Measurements from ENCODE around the gene HIRA. TPM values are rescaled to one million over a fixed set of nuclear protein-coding genes. Genes with fewer than 3 reads are reported as not detected.
"Not testable (repeated sequence)": the region's sequence is repeated elsewhere in the genome, so short reads cannot be mapped to it uniquely, and the experiment has no call there.

Gene HIRA
- polyA plus RNA-seq, 2 donors, result 4.5 to 11.5 TPM

- peaks cover 17 to 25% of the 10 kb centered on the region in 2 donors for H3K36me3 ChIP-seq (ENCODE audit: control insufficient read depth in 2 of 2, insufficient read depth in 2 of 2, low read length in 1 of 2)
- not testable (repeated sequence) for H3K27me3 ChIP-seq (ENCODE audit: control insufficient read depth in 1 of 2, insufficient read depth in 2 of 2, low read length in 2 of 2); H3K4me3 ChIP-seq (ENCODE audit: low read depth in 1 of 2, low read length in 2 of 2); H3K9me3 ChIP-seq (ENCODE audit: control insufficient read depth in 2 of 2, insufficient read depth in 1 of 2, low read depth in 1 of 2, low read length in 1 of 2); H3K4me1 ChIP-seq (ENCODE audit: control insufficient read depth in 2 of 2, insufficient read depth in 2 of 2, low read length in 1 of 2); H3K27ac ChIP-seq (ENCODE audit: low read depth in 2 of 2, low read length in 1 of 2)
- 97% methylated on average over 5 of the region's 5 CpGs for WGBS, 2 donors
Measured at GRCh38 chr22:19330205-19330604, 101.3 kb downstream of the HIRA start.

GRCh38 chr22:19329454-19329853 lies 102.1 kb downstream of the HIRA start:
- H3K36me3 ChIP-seq (ENCODE audit: control insufficient read depth in 2 of 2, insufficient read depth in 2 of 2, low read length in 1 of 2), result peaks cover 17 to 25% of the 10 kb centered on the region in 2 donors
- peaks cover 0 to 2% of the 10 kb centered on the region in 2 donors for H3K9me3 ChIP-seq (ENCODE audit: control insufficient read depth in 2 of 2, insufficient read depth in 1 of 2, low read depth in 1 of 2, low read length in 1 of 2)
- H3K4me1 ChIP-seq (ENCODE audit: control insufficient read depth in 2 of 2, insufficient read depth in 2 of 2, low read length in 1 of 2), result no peaks in the 10 kb centered on the region
- no peak overlapping the region for H3K27ac ChIP-seq (ENCODE audit: low read depth in 2 of 2, low read length in 1 of 2)
- no peak overlapping the region for H3K4me3 ChIP-seq (ENCODE audit: low read depth in 1 of 2, low read length in 2 of 2)
- 97% methylated on average over 3 of the region's 3 CpGs for WGBS, 2 donors
- H3K27me3 ChIP-seq (ENCODE audit: control insufficient read depth in 1 of 2, insufficient read depth in 2 of 2, low read length in 2 of 2), result no peaks in the 10 kb centered on the region

- Histone ChIP-seq H3K4me3 (ENCODE audit: low read depth in 1 of 2, low read length in 2 of 2) (no peak overlapping the region), H3K27me3 (ENCODE audit: control insufficient read depth in 1 of 2, insufficient read depth in 2 of 2, low read length in 2 of 2) (no peaks in the 10 kb centered on the region), H3K27ac (ENCODE audit: low read depth in 2 of 2, low read length in 1 of 2) (no peak overlapping the region), H3K9me3 (ENCODE audit: control insufficient read depth in 2 of 2, insufficient read depth in 1 of 2, low read depth in 1 of 2, low read length in 1 of 2) (no peaks in the 10 kb centered on the region), H3K4me1 (ENCODE audit: control insufficient read depth in 2 of 2, insufficient read depth in 2 of 2, low read length in 1 of 2) (no peaks in the 10 kb centered on the region), H3K36me3 (ENCODE audit: control insufficient read depth in 2 of 2, insufficient read depth in 2 of 2, low read length in 1 of 2) (peaks cover 8 to 11% of the 10 kb centered on the region in 2 donors)
- WGBS, 2 donors, result 95% methylated on average over 5 of the region's 5 CpGs
Measured at GRCh38 chr22:19325296-19325948, 106.1 kb downstream of the HIRA start.

- H3K4me3 ChIP-seq (ENCODE audit: low read depth in 1 of 2, low read length in 2 of 2); H3K27ac ChIP-seq (ENCODE audit: low read depth in 2 of 2, low read length in 1 of 2); H3K27me3 ChIP-seq (ENCODE audit: control insufficient read depth in 1 of 2, insufficient read depth in 2 of 2, low read length in 2 of 2); H3K4me1 ChIP-seq (ENCODE audit: control insufficient read depth in 2 of 2, insufficient read depth in 2 of 2, low read length in 1 of 2); H3K36me3 ChIP-seq (ENCODE audit: control insufficient read depth in 2 of 2, insufficient read depth in 2 of 2, low read length in 1 of 2); H3K9me3 ChIP-seq (ENCODE audit: control insufficient read depth in 2 of 2, insufficient read depth in 1 of 2, low read depth in 1 of 2, low read length in 1 of 2): not testable (repeated sequence)
- 87 to 90% methylated on average over 6 of the region's 6 CpGs for WGBS, 2 donors
Measured at GRCh38 chr22:19323420-19323819, 108.1 kb downstream of the HIRA start.

GRCh38 chr22:19321757-19322156 lies 109.8 kb downstream of the HIRA start:
- no peak overlapping the region for H3K4me3 ChIP-seq (ENCODE audit: low read depth in 1 of 2, low read length in 2 of 2)
- peaks cover 0 to under 1% of the 10 kb centered on the region in 2 donors for H3K9me3 ChIP-seq (ENCODE audit: control insufficient read depth in 2 of 2, insufficient read depth in 1 of 2, low read depth in 1 of 2, low read length in 1 of 2)
- 78 to 86% methylated on average over 2 of the region's 2 CpGs for WGBS, 2 donors
- no peaks in the 10 kb centered on the region for H3K36me3 ChIP-seq (ENCODE audit: control insufficient read depth in 2 of 2, insufficient read depth in 2 of 2, low read length in 1 of 2)
- H3K27ac ChIP-seq (ENCODE audit: low read depth in 2 of 2, low read length in 1 of 2), result no peak overlapping the region
- no peaks in the 10 kb centered on the region for H3K27me3 ChIP-seq (ENCODE audit: control insufficient read depth in 1 of 2, insufficient read depth in 2 of 2, low read length in 2 of 2)
- H3K4me1 ChIP-seq (ENCODE audit: control insufficient read depth in 2 of 2, insufficient read depth in 2 of 2, low read length in 1 of 2), result no peaks in the 10 kb centered on the region

GRCh38 chr22:19320136-19320535 lies 111.4 kb downstream of the HIRA start:
- H3K36me3 ChIP-seq (ENCODE audit: control insufficient read depth in 2 of 2, insufficient read depth in 2 of 2, low read length in 1 of 2); H3K4me3 ChIP-seq (ENCODE audit: low read depth in 1 of 2, low read length in 2 of 2); H3K27me3 ChIP-seq (ENCODE audit: control insufficient read depth in 1 of 2, insufficient read depth in 2 of 2, low read length in 2 of 2); H3K9me3 ChIP-seq (ENCODE audit: control insufficient read depth in 2 of 2, insufficient read depth in 1 of 2, low read depth in 1 of 2, low read length in 1 of 2); H3K4me1 ChIP-seq (ENCODE audit: control insufficient read depth in 2 of 2, insufficient read depth in 2 of 2, low read length in 1 of 2); H3K27ac ChIP-seq (ENCODE audit: low read depth in 2 of 2, low read length in 1 of 2): not testable (repeated sequence)
- WGBS, 2 donors, result 88 to 96% methylated on average over 8 of the region's 8 CpGs

- Histone ChIP-seq H3K4me3 (ENCODE audit: low read depth in 1 of 2, low read length in 2 of 2) (no peak overlapping the region), H3K4me1 (ENCODE audit: control insufficient read depth in 2 of 2, insufficient read depth in 2 of 2, low read length in 1 of 2) (no peaks in the 10 kb centered on the region)
Measured at GRCh38 chr22:19319281-19319680, 112.3 kb downstream of the HIRA start.

GRCh38 chr22:19317865-19318264 lies 113.7 kb downstream of the HIRA start:
- no peaks in the 10 kb centered on the region for H3K36me3 ChIP-seq (ENCODE audit: control insufficient read depth in 2 of 2, insufficient read depth in 2 of 2, low read length in 1 of 2)
- peaks cover 0 to 3% of the 10 kb centered on the region in 2 donors for H3K9me3 ChIP-seq (ENCODE audit: control insufficient read depth in 2 of 2, insufficient read depth in 1 of 2, low read depth in 1 of 2, low read length in 1 of 2)
- no peaks in the 10 kb centered on the region for H3K27me3 ChIP-seq (ENCODE audit: control insufficient read depth in 1 of 2, insufficient read depth in 2 of 2, low read length in 2 of 2)

More at GRCh38 chr22:19319281-19319680, 112.3 kb downstream of the HIRA start:
- no peaks in the 10 kb centered on the region for H3K27me3 ChIP-seq (ENCODE audit: control insufficient read depth in 1 of 2, insufficient read depth in 2 of 2, low read length in 2 of 2)
- peaks cover 0 to 3% of the 10 kb centered on the region in 2 donors for H3K9me3 ChIP-seq (ENCODE audit: control insufficient read depth in 2 of 2, insufficient read depth in 1 of 2, low read depth in 1 of 2, low read length in 1 of 2)
- no peaks in the 10 kb centered on the region for H3K36me3 ChIP-seq (ENCODE audit: control insufficient read depth in 2 of 2, insufficient read depth in 2 of 2, low read length in 1 of 2)
- H3K27ac ChIP-seq (ENCODE audit: low read depth in 2 of 2, low read length in 1 of 2), result no peak overlapping the region

GRCh38 chr22:19307872-19308271 lies 123.7 kb downstream of the HIRA start:
- Histone ChIP-seq H3K27ac (ENCODE audit: low read depth in 2 of 2, low read length in 1 of 2) (no peak overlapping the region), H3K4me3 (ENCODE audit: low read depth in 1 of 2, low read length in 2 of 2) (no peak overlapping the region), H3K36me3 (ENCODE audit: control insufficient read depth in 2 of 2, insufficient read depth in 2 of 2, low read length in 1 of 2) (no peaks in the 10 kb centered on the region), H3K4me1 (ENCODE audit: control insufficient read depth in 2 of 2, insufficient read depth in 2 of 2, low read length in 1 of 2) (no peaks in the 10 kb centered on the region), H3K9me3 (ENCODE audit: control insufficient read depth in 2 of 2, insufficient read depth in 1 of 2, low read depth in 1 of 2, low read length in 1 of 2) (no peaks in the 10 kb centered on the region), H3K27me3 (ENCODE audit: control insufficient read depth in 1 of 2, insufficient read depth in 2 of 2, low read length in 2 of 2) (no peaks in the 10 kb centered on the region)
- WGBS, 2 donors, result 74 to 76% methylated on average over 2 of the region's 2 CpGs

More at GRCh38 chr22:19317865-19318264, 113.7 kb downstream of the HIRA start:
- Histone ChIP-seq H3K4me3 (ENCODE audit: low read depth in 1 of 2, low read length in 2 of 2) (no peak overlapping the region), H3K27ac (ENCODE audit: low read depth in 2 of 2, low read length in 1 of 2) (no peak overlapping the region), H3K4me1 (ENCODE audit: control insufficient read depth in 2 of 2, insufficient read depth in 2 of 2, low read length in 1 of 2) (no peaks in the 10 kb centered on the region)

GRCh38 chr22:19306535-19306934 lies 125.0 kb downstream of the HIRA start:
- H3K9me3 ChIP-seq (ENCODE audit: control insufficient read depth in 2 of 2, insufficient read depth in 1 of 2, low read depth in 1 of 2, low read length in 1 of 2); H3K4me3 ChIP-seq (ENCODE audit: low read depth in 1 of 2, low read length in 2 of 2); H3K27ac ChIP-seq (ENCODE audit: low read depth in 2 of 2, low read length in 1 of 2); H3K27me3 ChIP-seq (ENCODE audit: control insufficient read depth in 1 of 2, insufficient read depth in 2 of 2, low read length in 2 of 2); H3K36me3 ChIP-seq (ENCODE audit: control insufficient read depth in 2 of 2, insufficient read depth in 2 of 2, low read length in 1 of 2); H3K4me1 ChIP-seq (ENCODE audit: control insufficient read depth in 2 of 2, insufficient read depth in 2 of 2, low read length in 1 of 2): not testable (repeated sequence)
- 91 to 93% methylated on average over 6 of the region's 6 CpGs for WGBS, 2 donors
